HCT116 (cell line): ENCODE results near the gene PDCD1LG2. TPM values are rescaled to one million over a fixed set of nuclear protein-coding genes. Genes with fewer than 3 reads are reported as not detected.

Experiments used
- ATAC-seq: fragments of 200-7000 bp; cut with Tn5 transposase; 2 replicates; pipeline ENCODE4 v1.9.1; 2020; ENCODE audit warnings: mild to moderate bottlenecking, moderate library complexity
- BruUV-seq: library from RNA; stranded (reverse); fragments of 400-500 nt; replicated peaks from 2 replicates; lab custom pipeline; 2021; lab: Mats Ljungman, UMichigan
- CTCF ChIA-PET: fragments of 300-600 bp; sonication (Branson Sonifier 250); formaldehyde crosslinking; loops from one replicate; lab custom pipeline; 2021; ENCODE audit warnings: antibody characterized with exemption; lab: Charles Lee
- POLR2A ChIA-PET: fragments of 300-600, 350-600 bp; sonication (Branson Sonifier 250); formaldehyde crosslinking; loops from one replicate; lab custom pipeline; 2021; ENCODE audit warnings: antibody characterized with exemption; lab: Charles Lee
- RAD21 ChIA-PET, 2 experiments: fragments of 300-600 bp; sonication (Branson Sonifier 250); formaldehyde crosslinking; loops; one replicate each; lab custom pipeline; 2023; ENCODE audit warnings: low total read pairs in 2 of 2; ENCODE audit not compliant: uncharacterized antibody in 2 of 2, unreplicated experiment in 2 of 2, low non-redundant PET in 1 of 2; lab: Charles Lee
- DNase-seq: peaks from one replicate; pipeline ENCODE4 v3.0.0-alpha.2; 2010; ENCODE audit warnings: low read depth, low spot score
- H2AFZ ChIP-seq: fragments of 200-600 bp; shearing (Covaris generic), sonication (generic); 2 replicates; pipeline ENCODE4 v1.6.1; 2017; ENCODE audit warnings: low read depth, mixed run types, mixed read lengths, antibody characterized with exemption, low read length; ENCODE audit not compliant: poor library complexity, severe bottlenecking
- H3K27ac ChIP-seq: 2 replicates; pipeline ENCODE4 v1.5.1; 2012; ENCODE audit warnings: low read depth, low read length
- H3K27me3 ChIP-seq: fragments of 200-600 bp; sonication (generic); 2 replicates; pipeline ENCODE4 v1.6.1; 2016; ENCODE audit warnings: mixed run types, low read length, mixed read lengths; ENCODE audit not compliant: insufficient read depth
- H3K36me3 ChIP-seq, 2 experiments: fragments of 200-500 bp in 1 of 2; fragments of 200-600 bp in 1 of 2; sonication (Bioruptor generic) in 1 of 2; sonication (generic) in 1 of 2; 2 replicates each; pipeline versions ENCODE4 v1.5.1 to v1.6.1; 2014 to 2016; ENCODE audit warnings: low read length in 2 of 2, inconsistent platforms in 1 of 2, mixed read lengths in 1 of 2, mixed run types in 1 of 2; ENCODE audit not compliant: insufficient read depth in 2 of 2, control insufficient read depth in 1 of 2
- H3K4me1 ChIP-seq, 2 experiments: fragments of 200-600 bp in 1 of 2; sonication (generic) in 1 of 2; 2 replicates each; pipeline versions ENCODE4 v1.5.1 to v1.6.1; 2012 to 2017; ENCODE audit warnings: low read length in 2 of 2, inconsistent platforms in 1 of 2, mild to moderate bottlenecking in 1 of 2, mixed read lengths in 1 of 2, mixed run types in 1 of 2, moderate library complexity in 1 of 2; ENCODE audit not compliant: insufficient read depth in 2 of 2, control insufficient read depth in 1 of 2
- H3K4me2 ChIP-seq: fragments of 200-600 bp; sonication (generic); 2 replicates; pipeline ENCODE4 v1.6.1; 2017; ENCODE audit warnings: mixed run types, low read length, mixed read lengths
- H3K4me3 ChIP-seq, 2 experiments: fragments of 200-600 bp in 1 of 2; sonication (generic) in 1 of 2; replicated peaks in 1 of 2; 2 replicates each; pipeline ENCODE4 v1.5.1; 2011 to 2016; ENCODE audit warnings: low read length in 2 of 2, control low read depth in 1 of 2, low read depth in 1 of 2, mild to moderate bottlenecking in 1 of 2, mixed read lengths in 1 of 2, mixed run types in 1 of 2
- H3K79me2 ChIP-seq: fragments of 200-600 bp; sonication (generic); 2 replicates; pipeline ENCODE4 v1.6.1; 2017; ENCODE audit warnings: mild to moderate bottlenecking, mixed run types, low read length, moderate library complexity, mixed read lengths; ENCODE audit not compliant: insufficient read depth
- H3K9ac ChIP-seq: fragments of 200-600 bp; sonication (generic); 2 replicates; pipeline ENCODE4 v1.6.1; 2016; ENCODE audit warnings: low read length, mixed read lengths
- H3K9me2 ChIP-seq: fragments of 200-600 bp; sonication (generic), shearing (Covaris generic); 2 replicates; pipeline ENCODE4 v1.6.1; 2017; ENCODE audit warnings: mixed run types, mild to moderate bottlenecking, moderate library complexity; ENCODE audit not compliant: insufficient read depth
- H3K9me3 ChIP-seq, 2 experiments: fragments of 200-500 bp in 1 of 2; fragments of 200-600 bp in 1 of 2; sonication (Bioruptor generic) in 1 of 2; sonication (generic) in 1 of 2; 2 replicates each; pipeline ENCODE4 v1.6.1; 2014 to 2017; ENCODE audit warnings: low read length in 2 of 2, mixed read lengths in 2 of 2, inconsistent platforms in 1 of 2, low read depth in 1 of 2, mild to moderate bottlenecking in 1 of 2, mixed run types in 1 of 2, moderate library complexity in 1 of 2; ENCODE audit not compliant: control insufficient read depth in 1 of 2, insufficient read depth in 1 of 2
- H4K20me1 ChIP-seq: fragments of 200-600 bp; sonication (generic), shearing (Covaris generic); 2 replicates; pipeline ENCODE4 v1.6.1; 2017; ENCODE audit warnings: mixed run types, mild to moderate bottlenecking, moderate library complexity; ENCODE audit not compliant: insufficient read depth
- EGR1 ChIP-seq: IDR thresholded peaks from 2 replicates; pipeline ENCODE4 v1.6.1; 2012; ENCODE audit warnings: low read depth
- EZH2 ChIP-seq: fragments of 200-600 bp; sonication (generic); IDR thresholded peaks from 2 replicates; pipeline ENCODE4 v1.6.1; 2017; ENCODE audit warnings: antibody characterized with exemption, mixed run types
- EZH2phosphoT487 ChIP-seq: fragments of 200-600 bp; IDR thresholded peaks from 2 replicates; pipeline ENCODE4 v1.6.1; 2018; ENCODE audit warnings: antibody characterized with exemption, borderline replicate concordance
- FOSL1 ChIP-seq: IDR thresholded peaks from 2 replicates; pipeline ENCODE4 v1.6.1; 2012; ENCODE audit warnings: low read depth
- JUND ChIP-seq: IDR thresholded peaks from 2 replicates; pipeline ENCODE4 v1.6.1; 2012
- POLR2A ChIP-seq: IDR thresholded peaks from 2 replicates; pipeline ENCODE4 v1.7.0; 2011; ENCODE audit warnings: borderline replicate concordance; ENCODE audit not compliant: insufficient read depth, insufficient read length; ENCODE audit errors: extremely low read depth
- POLR2AphosphoS5 ChIP-seq: IDR thresholded peaks from 2 replicates; pipeline ENCODE4 v1.6.1; 2011; ENCODE audit warnings: mild to moderate bottlenecking, low read depth, low read length, moderate library complexity
- RAD21 ChIP-seq: IDR thresholded peaks from 2 replicates; pipeline ENCODE4 v1.6.1; 2012; ENCODE audit warnings: low read depth, mild to moderate bottlenecking
- REST ChIP-seq: IDR thresholded peaks from 2 replicates; pipeline ENCODE4 v1.6.1; 2012; ENCODE audit warnings: low read depth
- SIN3A ChIP-seq: IDR thresholded peaks from 2 replicates; pipeline ENCODE4 v1.6.1; 2012; ENCODE audit warnings: low read depth
- SP1 ChIP-seq: IDR thresholded peaks from 2 replicates; pipeline ENCODE4 v1.6.1; 2012; ENCODE audit warnings: low read depth
- SRF ChIP-seq: IDR thresholded peaks from 2 replicates; pipeline ENCODE4 v1.6.1; 2012; ENCODE audit warnings: low read depth
- YY1 ChIP-seq: IDR thresholded peaks from 2 replicates; pipeline ENCODE4 v1.6.1; 2011; ENCODE audit warnings: low read length, low read depth, moderate library complexity, mild to moderate bottlenecking; ENCODE audit not compliant: insufficient replicate concordance; ENCODE audit errors: extremely low read depth
- ZFX ChIP-seq: fragments of 450-650 bp; IDR thresholded peaks from 2 replicates; pipeline ENCODE4 v1.6.1; 2017
- ZNF274 ChIP-seq: fragments of 200-500 bp; sonication (Bioruptor generic); IDR thresholded peaks from 2 replicates; pipeline ENCODE4 v1.6.1; 2014; ENCODE audit warnings: mild to moderate bottlenecking, low read depth, low read length, inconsistent platforms
- intact Hi-C: fragments of 100-400 bp; cut with micrococcal nuclease; formaldehyde crosslinking; loops from 2 replicates; pipeline ENCODE4 v1.10.0; 2022
- total RNA-seq: library from RNA; stranded (reverse); gene quantifications from one replicate; pipeline ENCODE4 v1.2.1, GENCODE V29; 2021; ENCODE audit not compliant: unreplicated experiment
- TF ChIP-seq, protein P1 (sequence below): IDR thresholded peaks from 2 replicates; pipeline ENCODE4 v1.6.1; 2012
- TF ChIP-seq, protein P2 (sequence below): IDR thresholded peaks from 2 replicates; pipeline ENCODE4 v1.6.1; 2012
- TF ChIP-seq, protein P3 (sequence below), 3 experiments: fragments of 200-600 bp in 1 of 3; sonication (generic) in 1 of 3; IDR thresholded peaks in 2 of 3; conservative IDR thresholded peaks in 1 of 3; 2 replicates each; pipeline ENCODE4 v1.5.1; 2012 to 2017; ENCODE audit warnings: low read depth in 2 of 3, low read length in 2 of 3, antibody characterized with exemption in 1 of 3, borderline replicate concordance in 1 of 3, control low read depth in 1 of 3, mild to moderate bottlenecking in 1 of 3, mixed read lengths in 1 of 3, mixed run types in 1 of 3, moderate library complexity in 1 of 3; ENCODE audit not compliant: insufficient read depth in 1 of 3
- TF ChIP-seq, protein P4 (sequence below): IDR thresholded peaks from 2 replicates; pipeline ENCODE4 v1.6.1; 2011; ENCODE audit warnings: mild to moderate bottlenecking, low read length, moderate library complexity; ENCODE audit not compliant: insufficient replicate concordance; ENCODE audit errors: extremely low read depth

Gene PDCD1LG2
- total RNA-seq, 1 experiment from 2014 or later: not detected

- ATAC-seq: no peak
- Histone ChIP-seq H3K4me1 (no peaks in the 10 kb centered on the region), H3K27ac (no peak overlapping the region), H3K9ac (no peak overlapping the region), H3K9me3 (no peaks in the 10 kb centered on the region), H3K4me2 (no peak overlapping the region), H4K20me1 (no peaks in the 10 kb centered on the region), H2AFZ (no peak overlapping the region), H3K79me2 (no peaks in the 10 kb centered on the region), H3K9me2 (no peaks in the 10 kb centered on the region), H3K36me3 (no peaks in the 10 kb centered on the region), H3K27me3 (no peaks in the 10 kb centered on the region), H3K4me3 (no peak overlapping the region)
- DNase-seq: no peak
- TF ChIP-seq SIN3A: no peak
- TF ChIP-seq SRF: no peak
- TF ChIP-seq REST: no peak
- TF ChIP-seq, protein P1, sequence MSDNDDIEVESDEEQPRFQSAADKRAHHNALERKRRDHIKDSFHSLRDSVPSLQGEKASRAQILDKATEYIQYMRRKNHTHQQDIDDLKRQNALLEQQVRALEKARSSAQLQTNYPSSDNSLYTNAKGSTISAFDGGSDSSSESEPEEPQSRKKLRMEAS: no peak
- TF ChIP-seq EZH2phosphoT487: no peak
- TF ChIP-seq, protein P2, sequence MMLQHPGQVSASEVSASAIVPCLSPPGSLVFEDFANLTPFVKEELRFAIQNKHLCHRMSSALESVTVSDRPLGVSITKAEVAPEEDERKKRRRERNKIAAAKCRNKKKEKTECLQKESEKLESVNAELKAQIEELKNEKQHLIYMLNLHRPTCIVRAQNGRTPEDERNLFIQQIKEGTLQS: no peak
- TF ChIP-seq EZH2: no peak
- TF ChIP-seq ZNF274: no peak
- TF ChIP-seq POLR2A: no peak
- TF ChIP-seq ZFX: no peak
- no peak for TF ChIP-seq YY1
- TF ChIP-seq EGR1: no peak
- no peak for TF ChIP-seq RAD21
- TF ChIP-seq JUND: no peak
- no peak for TF ChIP-seq SP1
- TF ChIP-seq, protein P3, sequence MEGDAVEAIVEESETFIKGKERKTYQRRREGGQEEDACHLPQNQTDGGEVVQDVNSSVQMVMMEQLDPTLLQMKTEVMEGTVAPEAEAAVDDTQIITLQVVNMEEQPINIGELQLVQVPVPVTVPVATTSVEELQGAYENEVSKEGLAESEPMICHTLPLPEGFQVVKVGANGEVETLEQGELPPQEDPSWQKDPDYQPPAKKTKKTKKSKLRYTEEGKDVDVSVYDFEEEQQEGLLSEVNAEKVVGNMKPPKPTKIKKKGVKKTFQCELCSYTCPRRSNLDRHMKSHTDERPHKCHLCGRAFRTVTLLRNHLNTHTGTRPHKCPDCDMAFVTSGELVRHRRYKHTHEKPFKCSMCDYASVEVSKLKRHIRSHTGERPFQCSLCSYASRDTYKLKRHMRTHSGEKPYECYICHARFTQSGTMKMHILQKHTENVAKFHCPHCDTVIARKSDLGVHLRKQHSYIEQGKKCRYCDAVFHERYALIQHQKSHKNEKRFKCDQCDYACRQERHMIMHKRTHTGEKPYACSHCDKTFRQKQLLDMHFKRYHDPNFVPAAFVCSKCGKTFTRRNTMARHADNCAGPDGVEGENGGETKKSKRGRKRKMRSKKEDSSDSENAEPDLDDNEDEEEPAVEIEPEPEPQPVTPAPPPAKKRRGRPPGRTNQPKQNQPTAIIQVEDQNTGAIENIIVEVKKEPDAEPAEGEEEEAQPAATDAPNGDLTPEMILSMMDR (IDR thresholded peaks at IDR 0.05 in 2 of 3, conservative IDR thresholded peaks at IDR 0.05 in 1 of 3; ENCODE audit: borderline replicate concordance in 1 of 3, insufficient read depth in 1 of 3, low read depth in 2 of 3, low read length in 2 of 3): no peak
- TF ChIP-seq POLR2AphosphoS5: no peak
- TF ChIP-seq, protein P4, sequence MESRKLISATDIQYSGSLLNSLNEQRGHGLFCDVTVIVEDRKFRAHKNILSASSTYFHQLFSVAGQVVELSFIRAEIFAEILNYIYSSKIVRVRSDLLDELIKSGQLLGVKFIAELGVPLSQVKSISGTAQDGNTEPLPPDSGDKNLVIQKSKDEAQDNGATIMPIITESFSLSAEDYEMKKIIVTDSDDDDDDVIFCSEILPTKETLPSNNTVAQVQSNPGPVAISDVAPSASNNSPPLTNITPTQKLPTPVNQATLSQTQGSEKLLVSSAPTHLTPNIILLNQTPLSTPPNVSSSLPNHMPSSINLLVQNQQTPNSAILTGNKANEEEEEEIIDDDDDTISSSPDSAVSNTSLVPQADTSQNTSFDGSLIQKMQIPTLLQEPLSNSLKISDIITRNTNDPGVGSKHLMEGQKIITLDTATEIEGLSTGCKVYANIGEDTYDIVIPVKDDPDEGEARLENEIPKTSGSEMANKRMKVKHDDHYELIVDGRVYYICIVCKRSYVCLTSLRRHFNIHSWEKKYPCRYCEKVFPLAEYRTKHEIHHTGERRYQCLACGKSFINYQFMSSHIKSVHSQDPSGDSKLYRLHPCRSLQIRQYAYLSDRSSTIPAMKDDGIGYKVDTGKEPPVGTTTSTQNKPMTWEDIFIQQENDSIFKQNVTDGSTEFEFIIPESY: no peak
- no peak for TF ChIP-seq FOSL1
- BruUV-seq: no TSS peak
- intact Hi-C loops: no loop called here
- ChIA-PET CTCF (no interaction called here), POLR2A (no interaction called here), RAD21 (no interaction called here)
Measured at GRCh38 chr9:5552301-5552700, 42.0 kb downstream of the PDCD1LG2 start.
